ENCODE measurements around the gene KIDINS220. TPM values are rescaled to one million over a fixed set of nuclear protein-coding genes. Genes with fewer than 3 reads are reported as not detected.

The KIDINS220 gene
- total and polyA plus RNA-seq, 2 experiments from 2014 or later, result 12.8 to 38.2 TPM

GRCh38 chr2:8870441-8870840, 33.0 kb upstream of the KIDINS220 start:
- Histone ChIP-seq H3F3A (replicated peaks; ENCODE audit: low read depth) (no peaks in the 10 kb centered on the region), H3K4me3 (no peak overlapping the region), H4K20me1 (replicated peaks; ENCODE audit: insufficient read depth) (no peaks in the 10 kb centered on the region), H3K27me3 (ENCODE audit: insufficient read depth) (no peaks in the 10 kb centered on the region), H3K4me2 (no peak overlapping the region), H3K79me2 (replicated peaks; ENCODE audit: insufficient read depth) (no peaks in the 10 kb centered on the region), H3K9me2 (ENCODE audit: insufficient read depth) (no peaks in the 10 kb centered on the region), H2AFZ (no peak overlapping the region), H3K27ac (ENCODE audit: low read depth) (no peak overlapping the region), H3K36me3 (ENCODE audit: insufficient read depth) (no peaks in the 10 kb centered on the region), H3K4me1 (ENCODE audit: insufficient read depth) (no peaks in the 10 kb centered on the region)
- H3K27me3 Mint-ChIP-seq (ENCODE audit: insufficient read depth, low read depth, poor library complexity), result no peaks in the 10 kb centered on the region
- H3K27ac Mint-ChIP-seq, result no peak overlapping the region
- no peaks in the 10 kb centered on the region for H3K4me1 Mint-ChIP-seq
- TF ChIP-seq STAT1 (IDR thresholded peaks at IDR 0.05; ENCODE audit: unreplicated experiment), result no peak
- TF ChIP-seq POLR2AphosphoS5 (IDR thresholded peaks at IDR 0.05; ENCODE audit: low read depth), result no peak
- no peaks in the 10 kb centered on the region for H3K36me3 Mint-ChIP-seq (ENCODE audit: low read depth)
- H3K4me3 Mint-ChIP-seq, result no peak overlapping the region
- H3K9me3 Mint-ChIP-seq, result no peaks in the 10 kb centered on the region
- no peak for DNase-seq (ENCODE audit: low spot score)
- no peak for ATAC-seq

- TF ChIP-seq CREB1 (CRISPR knock-in tag; IDR thresholded peaks at IDR 0.05; ENCODE audit: low read depth), result no peak
Observed at GRCh38 chr2:8867363-8867762, 29.9 kb upstream of the KIDINS220 start.

GRCh38 chr2:8863331-8863953, 26.0 kb upstream of the KIDINS220 start:
- Histone ChIP-seq H3K4me1 (ENCODE audit: insufficient read depth) (no peaks in the 10 kb centered on the region), H3F3A (replicated peaks; ENCODE audit: low read depth) (no peaks in the 10 kb centered on the region), H3K9me2 (ENCODE audit: insufficient read depth) (no peaks in the 10 kb centered on the region), H3K27me3 (ENCODE audit: insufficient read depth) (no peaks in the 10 kb centered on the region), H3K36me3 (ENCODE audit: insufficient read depth) (no peaks in the 10 kb centered on the region), H3K4me3 (no peak overlapping the region), H3K79me2 (replicated peaks; ENCODE audit: insufficient read depth) (no peaks in the 10 kb centered on the region), H3K27ac (ENCODE audit: low read depth) (no peak overlapping the region), H2AFZ (no peak overlapping the region), H4K20me1 (replicated peaks; ENCODE audit: insufficient read depth) (no peaks in the 10 kb centered on the region), H3K4me2 (no peak overlapping the region)
- no peaks in the 10 kb centered on the region for H3K27me3 Mint-ChIP-seq (ENCODE audit: insufficient read depth, low read depth, poor library complexity)
- no peaks in the 10 kb centered on the region for H3K36me3 Mint-ChIP-seq (ENCODE audit: low read depth)
- H3K4me1 Mint-ChIP-seq, result no peaks in the 10 kb centered on the region
- no peaks in the 10 kb centered on the region for H3K9me3 Mint-ChIP-seq
- ATAC-seq (no peak), DNase-seq (ENCODE audit: low spot score) (no peak)
- no peak overlapping the region for H3K4me3 Mint-ChIP-seq
- H3K27ac Mint-ChIP-seq, result no peak overlapping the region
- TF ChIP-seq ZNF462 (CRISPR knock-in tag; IDR thresholded peaks at IDR 0.05) (no peak), ETS1 (IDR thresholded peaks at IDR 0.05) (no peak), NANOG (IDR thresholded peaks at IDR 0.05; ENCODE audit: borderline replicate concordance) (no peak), EZH2 (IDR thresholded peaks at IDR 0.05; ENCODE audit: low read depth, unreplicated experiment) (no peak), EZH2phosphoT487 (IDR thresholded peaks at IDR 0.05; ENCODE audit: unreplicated experiment) (no peak)

More at GRCh38 chr2:8867363-8867762, 29.9 kb upstream of the KIDINS220 start:
- Histone ChIP-seq H3K4me1 (ENCODE audit: insufficient read depth) (no peaks in the 10 kb centered on the region), H3K9me2 (ENCODE audit: insufficient read depth) (no peaks in the 10 kb centered on the region), H3K27me3 (ENCODE audit: insufficient read depth) (no peaks in the 10 kb centered on the region), H4K20me1 (replicated peaks; ENCODE audit: insufficient read depth) (no peaks in the 10 kb centered on the region), H2AFZ (no peak overlapping the region), H3K79me2 (replicated peaks; ENCODE audit: insufficient read depth) (no peaks in the 10 kb centered on the region), H3F3A (replicated peaks; ENCODE audit: low read depth) (no peaks in the 10 kb centered on the region), H3K27ac (ENCODE audit: low read depth) (no peak overlapping the region), H3K4me3 (no peak overlapping the region), H3K36me3 (ENCODE audit: insufficient read depth) (no peaks in the 10 kb centered on the region), H3K4me2 (no peak overlapping the region)
- Mint-ChIP-seq H3K27ac (0 out of 2 replicates have a peak overlapping the region, but pooled peaks have one; percentile 25), H3K4me3 (no peak overlapping the region), H3K36me3 (ENCODE audit: low read depth) (no peaks in the 10 kb centered on the region), H3K27me3 (ENCODE audit: insufficient read depth, low read depth, poor library complexity) (no peaks in the 10 kb centered on the region), H3K9me3 (no peaks in the 10 kb centered on the region), H3K4me1 (no peaks in the 10 kb centered on the region)
- DNase-seq (ENCODE audit: low spot score), result no peak
- ATAC-seq, result no peak

All from GM23338 (cell line).